GM12878 (cell line): Measurements from ENCODE around the gene MAPKAPK3. TPM values are rescaled to one million over a fixed set of nuclear protein-coding genes. Genes with fewer than 3 reads are reported as not detected.
A peak's percentile ranks its signal among the peaks of the same experiment; 100 is the strongest.

ENCODE experiments used
- ATAC-seq: fragments of 200-7000 bp; cut with Tn5 transposase; 3 replicates; pipeline ENCODE4 v1.9.1; 2020; ENCODE audit warnings: mild to moderate bottlenecking, moderate library complexity
- BruUV-seq: library from RNA; stranded (reverse); fragments of 400-500 nt; replicated peaks from 2 replicates; lab custom pipeline; 2021; lab: Mats Ljungman, UMichigan
- CTCF ChIA-PET: fragments of 300-600 bp; sonication (Branson Sonifier 250); formaldehyde crosslinking; extraction: SDS; loops from one replicate; lab custom pipeline; 2021; ENCODE audit warnings: inconsistent platforms; lab: Yijun Ruan, JAX
- POLR2A ChIA-PET: fragments of 350-600 bp; formaldehyde crosslinking; extraction: SDS; loops from one replicate; lab custom pipeline; 2021; ENCODE audit warnings: inconsistent platforms; lab: Charles Lee
- RAD21 ChIA-PET: fragments of 300-600 bp; sonication (Branson Sonifier 250); formaldehyde crosslinking; loops from one replicate; lab custom pipeline; 2023; ENCODE audit warnings: antibody characterized with exemption; ENCODE audit not compliant: unreplicated experiment; lab: Charles Lee
- SMC1A ChIA-PET: fragments of 300-600 bp; sonication (Branson Sonifier 250); formaldehyde crosslinking; loops from one replicate; lab custom pipeline; 2023; ENCODE audit not compliant: unreplicated experiment, uncharacterized antibody; lab: Charles Lee
- DNase-seq: peaks from one replicate; pipeline ENCODE4 v3.0.0-alpha.2; 2011; ENCODE audit warnings: low read depth, low spot score
- FAIRE-seq: peaks from 3 replicates; lab custom pipeline; 2011; peaks lifted over from hg19 to GRCh38; lab: Jason Lieb, UNC
- H2AFZ ChIP-seq: 2 replicates; pipeline ENCODE4 v1.6.0; 2011; ENCODE audit warnings: low read depth, low read length, control low read depth; ENCODE audit not compliant: control insufficient read depth
- H3K27ac ChIP-seq: 2 replicates; pipeline ENCODE4 v1.5.1; 2011; ENCODE audit warnings: control low read depth; ENCODE audit not compliant: control insufficient read depth, insufficient read depth
- H3K27me3 ChIP-seq, 2 experiments: replicated peaks in 1 of 2; 2 replicates each; pipeline versions ENCODE4 v1.6.0 to v1.6.1; 2011; ENCODE audit warnings: low read length in 1 of 2; ENCODE audit not compliant: control insufficient read depth in 2 of 2, insufficient read depth in 2 of 2
- H3K36me3 ChIP-seq, 2 experiments: 2 replicates each; pipeline ENCODE4 v1.5.1; 2011; ENCODE audit warnings: low read length in 1 of 2; ENCODE audit not compliant: control insufficient read depth in 2 of 2, insufficient read depth in 2 of 2
- H3K4me1 ChIP-seq: 2 replicates; pipeline ENCODE4 v1.6.1; 2011; ENCODE audit warnings: mild to moderate bottlenecking, low read length, moderate library complexity, mixed read lengths; ENCODE audit not compliant: control insufficient read depth, insufficient read depth
- H3K4me2 ChIP-seq: 2 replicates; pipeline ENCODE4 v1.6.0; 2011; ENCODE audit warnings: control low read depth; ENCODE audit not compliant: control insufficient read depth, insufficient read depth
- H3K4me3 ChIP-seq: fragments of 200-600 bp; sonication (generic); 2 replicates; pipeline ENCODE4 v1.5.1; 2016
- H3K79me2 ChIP-seq: 2 replicates; pipeline ENCODE4 v1.6.0; 2011; ENCODE audit warnings: low read length; ENCODE audit not compliant: control insufficient read depth, insufficient read depth
- H3K9ac ChIP-seq: 2 replicates; pipeline ENCODE4 v1.8.0; 2011; ENCODE audit warnings: low read length, control low read depth, mixed read lengths; ENCODE audit not compliant: control insufficient read depth, insufficient read depth
- H3K9me3 ChIP-seq: replicated peaks from 3 replicates; pipeline ENCODE4 v1.5.1; 2011; ENCODE audit warnings: mild to moderate bottlenecking, low read length; ENCODE audit not compliant: control insufficient read depth, insufficient read depth
- H4K20me1 ChIP-seq: 2 replicates; pipeline ENCODE4 v1.6.0; 2011; ENCODE audit not compliant: control insufficient read depth, insufficient read depth
- DPF2 ChIP-seq: fragments of 450-650 bp; IDR thresholded peaks from 2 replicates; pipeline ENCODE4 v1.6.1; 2017; ENCODE audit warnings: mild to moderate bottlenecking
- GABPA ChIP-seq: IDR thresholded peaks from 2 replicates; pipeline ENCODE4 v1.6.1; 2014; ENCODE audit warnings: antibody characterized with exemption, low read depth, mild to moderate bottlenecking, inconsistent platforms
- HCFC1 ChIP-seq: fragments of 150-350 bp; IDR thresholded peaks from 2 replicates; pipeline ENCODE4 v1.6.1; 2014; ENCODE audit warnings: low read length
- MYC ChIP-seq: IDR thresholded peaks from 2 replicates; pipeline ENCODE4 v1.6.1; 2011; ENCODE audit warnings: mild to moderate bottlenecking, low read length, moderate library complexity, inconsistent platforms; ENCODE audit not compliant: insufficient read depth, insufficient replicate concordance, insufficient read length, severe bottlenecking
- NFXL1 ChIP-seq: fragments of 450-650 bp; IDR thresholded peaks from 2 replicates; pipeline ENCODE4 v1.6.1; 2017; ENCODE audit warnings: antibody characterized with exemption, mild to moderate bottlenecking, borderline replicate concordance
- NR2C2 ChIP-seq: IDR thresholded peaks from 2 replicates; pipeline ENCODE4 v1.6.1; 2011; ENCODE audit warnings: borderline replicate concordance, low read depth; ENCODE audit not compliant: control insufficient read depth, insufficient read length
- POLR2AphosphoS2 ChIP-seq: IDR thresholded peaks from 2 replicates; pipeline ENCODE4 v1.6.1; 2011; ENCODE audit warnings: low read depth, mild to moderate bottlenecking, low read length, improper control_type of control experiment, moderate library complexity
- RBBP5 ChIP-seq: fragments of 200-600 bp; sonication (generic); conservative IDR thresholded peaks from 2 replicates; pipeline ENCODE4 v1.6.1; 2016
- RFX5 ChIP-seq: IDR thresholded peaks from 2 replicates; pipeline ENCODE4 v1.6.1; 2011; ENCODE audit warnings: low read depth, low read length, improper control_type of control experiment
- SIN3A ChIP-seq: IDR thresholded peaks from 2 replicates; pipeline ENCODE4 v1.6.1; 2012; ENCODE audit warnings: low read depth, low read length, improper control_type of control experiment
- TBL1XR1 ChIP-seq: IDR thresholded peaks from 2 replicates; pipeline ENCODE4 v1.6.1; 2012; ENCODE audit warnings: low read depth, low read length, improper control_type of control experiment
- YBX1 ChIP-seq: fragments of 450-650 bp; IDR thresholded peaks from 2 replicates; pipeline ENCODE4 v1.6.1; 2016; ENCODE audit warnings: antibody characterized with exemption
- YY1 ChIP-seq: IDR thresholded peaks from 2 replicates; pipeline ENCODE4 v1.6.1; 2011; ENCODE audit warnings: low read depth, mild to moderate bottlenecking, low read length
- ZSCAN29 ChIP-seq: fragments of 450-650 bp; IDR thresholded peaks from 2 replicates; pipeline ENCODE4 v1.6.1; 2017; ENCODE audit warnings: mild to moderate bottlenecking, moderate library complexity
- WGBS: methylation state at CpG from one replicate; pipeline ENCODE4 v1.1.6; 2016; ENCODE audit warnings: low lambda C conversion rate; ENCODE audit not compliant: insufficient replicate concordance, insufficient coverage; ENCODE audit errors: missing lambda C conversion rate; 5-methylcytosine and 5-hydroxymethylcytosine counted together
- in situ Hi-C: fragments of 300-500 bp; cut with MboI; formaldehyde crosslinking; loops from 9 replicates; pipeline ENCODE4 v1.14.3; 2018; ENCODE audit warnings: mixed read lengths
- intact Hi-C: fragments of 100-400 bp; cut with micrococcal nuclease; formaldehyde crosslinking; loops from one replicate; pipeline ENCODE4 v1.14.2; 2022; ENCODE audit not compliant: unreplicated experiment
- polyA plus RNA-seq, 11 experiments: library from polyadenylated mRNA; depleted of rRNA in 4 of 11; unstranded in 6 of 11; stranded (reverse) in 5 of 11; fragments of >200 nt; fragmentation: Nextera tagmentation in 4 of 11; fragmentation: Illumina TruSeq in 1 of 11; extraction: Ambion mirVana in 4 of 11; extraction: Trizol in 1 of 11; gene quantifications; 1 replicate in 1 of 11; 2 replicates in 10 of 11; pipeline versions ENCODE4 v1.2.1 to v1.2.3, GENCODE V29; 2011 to 2016; ENCODE audit warnings: inconsistent platforms in 2 of 11, missing spikeins in 2 of 11, low read depth in 1 of 11
- total RNA-seq, 4 experiments: library from RNA; depleted of rRNA in 3 of 4; stranded (reverse); fragments of >200 nt in 3 of 4; fragmentation: Illumina TruSeq in 1 of 4; extraction: Trizol in 1 of 4; gene quantifications; 2 replicates each; pipeline versions ENCODE4 v1.2.1 to v1.2.3, GENCODE V29; 2013 to 2021
- TF ChIP-seq, protein P1 (sequence below): fragments of 150-350 bp; IDR thresholded peaks from 2 replicates; pipeline ENCODE4 v1.6.1; 2016; ENCODE audit warnings: low read depth, low read length

The MAPKAPK3 gene
- total and polyA plus RNA-seq, 10 of the 15 experiments (the other 5 are each of a cell fraction or from before 2014, with no cell fraction given) = 7.9 to 66.0 (median 39.0) TPM

DNA sequence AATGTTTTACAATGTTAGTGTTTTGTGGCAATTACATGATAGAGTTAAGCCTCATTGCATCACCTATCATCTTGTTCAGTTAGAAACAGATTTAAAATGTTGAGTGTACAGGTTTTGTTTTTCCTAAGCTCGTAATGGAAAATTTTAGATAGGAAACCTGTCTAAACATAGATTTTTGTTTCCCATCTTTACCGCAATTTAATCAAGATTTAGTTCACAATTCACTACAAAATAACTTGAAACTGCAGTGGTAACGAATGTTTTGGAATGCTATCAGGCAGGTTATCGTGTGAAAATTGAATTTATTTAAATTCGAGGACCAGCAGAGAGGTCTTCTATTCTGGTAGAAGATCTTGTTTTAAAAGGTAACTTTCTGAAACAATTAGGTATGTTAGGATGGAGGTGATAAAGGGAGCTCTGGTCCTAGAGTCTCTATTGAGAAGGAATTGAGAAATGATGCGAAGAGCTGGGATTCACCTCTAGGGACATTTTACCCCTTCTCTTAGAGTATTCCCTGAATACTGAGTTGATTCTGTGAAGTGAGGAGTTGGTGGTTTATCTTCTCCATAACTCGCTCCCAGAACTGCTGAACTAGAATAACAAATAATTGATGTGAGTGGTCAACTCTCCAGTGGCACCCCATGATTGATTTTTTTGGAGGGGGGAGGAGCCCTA, 59.2 kb downstream of the MAPKAPK3 start:
- H3K36me3 ChIP-seq = no peaks in the 10 kb centered on the region
- SMC1A ChIA-PET = interaction anchor here (0.6 to 1.4 kb wide), 2 partner anchors 9 to 665 kb away, joined by 3 read pairs; no protein-coding TSS in a partner anchor
- no peak for TF ChIP-seq NR2C2
- TF ChIP-seq, all 136 proteins: peak for 0
- Histone ChIP-seq H3K4me3 (no peak overlapping the region), H3K9me3 (no peaks in the 10 kb centered on the region), H3K27ac (no peak overlapping the region), H2AFZ (no peak overlapping the region), H4K20me1 (no peaks in the 10 kb centered on the region; the same call in 1 of the 2 replicates), H3K4me2 (no peak overlapping the region), H3K27me3 (peaks cover 9 to 30% of the 10 kb centered on the region in 2 experiments), H3K9ac (no peak overlapping the region), H3K4me1 (no peaks in the 10 kb centered on the region), H3K79me2 (no peaks in the 10 kb centered on the region)
- DNase-seq = no peak
- 56% methylated on average over 7 of the region's 7 CpGs for WGBS
- intact Hi-C loops = no loop called here
- ChIA-PET CTCF (interaction anchor here (0.9 to 2.0 kb wide), 3 partner anchors 23 to 210 kb away, joined by 3 to 5 read pairs (median 3); partner anchors contain the start of gene MAPKAPK3), RAD21 (no interaction called here), POLR2A (no interaction called here)
- no peak for ATAC-seq
- FAIRE-seq = peak; percentile 61
- in situ Hi-C loops = no loop called here
- BruUV-seq = no TSS peak

GRCh38 chr3:50687127-50687751, 70.3 kb downstream of the MAPKAPK3 start:
- ChIA-PET CTCF (no interaction called here), RAD21 (no interaction called here), POLR2A (no interaction called here), SMC1A (no interaction called here)
- ATAC-seq (no peak), DNase-seq (no peak), FAIRE-seq (no peak)
- no peak overlapping the region for H3K9ac ChIP-seq
- no peaks in the 10 kb centered on the region for H4K20me1 ChIP-seq
- no peaks in the 10 kb centered on the region; the same call in 2 of the 3 replicates for H3K9me3 ChIP-seq
- in situ Hi-C loops = no loop called here
- H2AFZ ChIP-seq = no peak overlapping the region
- no peak overlapping the region for H3K4me2 ChIP-seq
- no peak overlapping the region for H3K27ac ChIP-seq
- no peaks in the 10 kb centered on the region for H3K36me3 ChIP-seq
- no peak overlapping the region for H3K4me3 ChIP-seq
- H3K79me2 ChIP-seq = no peaks in the 10 kb centered on the region
- no peaks in the 10 kb centered on the region for H3K4me1 ChIP-seq
- no TSS peak for BruUV-seq
- intact Hi-C loops = no loop called here
- 14% methylated on average over 7 of the region's 7 CpGs for WGBS
- peaks cover 0 to 3% of the 10 kb centered on the region in 2 experiments; a peak in 2 of 4 replicates for H3K27me3 ChIP-seq
- TF ChIP-seq POLR2AphosphoS2 (no peak), TBL1XR1 (no peak), SIN3A (no peak), NFXL1 (no peak), RFX5 (no peak), YY1 (no peak), HCFC1 (no peak), GABPA (no peak), ZSCAN29 (no peak), YBX1 (no peak), DPF2 (no peak), RBBP5 (no peak), MYC (no peak)
- TF ChIP-seq, protein P1, sequence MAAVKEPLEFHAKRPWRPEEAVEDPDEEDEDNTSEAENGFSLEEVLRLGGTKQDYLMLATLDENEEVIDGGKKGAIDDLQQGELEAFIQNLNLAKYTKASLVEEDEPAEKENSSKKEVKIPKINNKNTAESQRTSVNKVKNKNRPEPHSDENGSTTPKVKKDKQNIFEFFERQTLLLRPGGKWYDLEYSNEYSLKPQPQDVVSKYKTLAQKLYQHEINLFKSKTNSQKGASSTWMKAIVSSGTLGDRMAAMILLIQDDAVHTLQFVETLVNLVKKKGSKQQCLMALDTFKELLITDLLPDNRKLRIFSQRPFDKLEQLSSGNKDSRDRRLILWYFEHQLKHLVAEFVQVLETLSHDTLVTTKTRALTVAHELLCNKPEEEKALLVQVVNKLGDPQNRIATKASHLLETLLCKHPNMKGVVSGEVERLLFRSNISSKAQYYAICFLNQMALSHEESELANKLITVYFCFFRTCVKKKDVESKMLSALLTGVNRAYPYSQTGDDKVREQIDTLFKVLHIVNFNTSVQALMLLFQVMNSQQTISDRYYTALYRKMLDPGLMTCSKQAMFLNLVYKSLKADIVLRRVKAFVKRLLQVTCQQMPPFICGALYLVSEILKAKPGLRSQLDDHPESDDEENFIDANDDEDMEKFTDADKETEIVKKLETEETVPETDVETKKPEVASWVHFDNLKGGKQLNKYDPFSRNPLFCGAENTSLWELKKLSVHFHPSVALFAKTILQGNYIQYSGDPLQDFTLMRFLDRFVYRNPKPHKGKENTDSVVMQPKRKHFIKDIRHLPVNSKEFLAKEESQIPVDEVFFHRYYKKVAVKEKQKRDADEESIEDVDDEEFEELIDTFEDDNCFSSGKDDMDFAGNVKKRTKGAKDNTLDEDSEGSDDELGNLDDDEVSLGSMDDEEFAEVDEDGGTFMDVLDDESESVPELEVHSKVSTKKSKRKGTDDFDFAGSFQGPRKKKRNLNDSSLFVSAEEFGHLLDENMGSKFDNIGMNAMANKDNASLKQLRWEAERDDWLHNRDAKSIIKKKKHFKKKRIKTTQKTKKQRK = no peak
